Activated naive CD8-positive, alpha-beta T cell treated with anti-CD3 and anti-CD28 coated beads for 36 hours (primary cell): ENCODE measurements around the gene ATP6V1A. TPM values are rescaled to one million over a fixed set of nuclear protein-coding genes. Genes with fewer than 3 reads are reported as not detected.
A peak's percentile ranks its signal among the peaks of the same experiment; 100 is the strongest.

Experiments used
- DNase-seq: peaks from one replicate; pipeline ENCODE4 v3.0.0; 2021
- H3K27ac Mint-ChIP-seq: one replicate; pipeline ENCODE4 v1.8.0; 2022; ENCODE audit warnings: mild to moderate bottlenecking, moderate library complexity, mixed read lengths
- H3K27me3 Mint-ChIP-seq: one replicate; pipeline ENCODE4 v1.8.0; 2022; ENCODE audit warnings: mild to moderate bottlenecking, mixed read lengths
- H3K36me3 Mint-ChIP-seq: one replicate; pipeline ENCODE4 v1.8.0; 2021; ENCODE audit warnings: mild to moderate bottlenecking, mixed read lengths
- H3K4me1 Mint-ChIP-seq: one replicate; pipeline ENCODE4 v1.8.0; 2021; ENCODE audit warnings: mixed read lengths
- H3K4me3 Mint-ChIP-seq: one replicate; pipeline ENCODE4 v1.8.0; 2022; ENCODE audit warnings: mild to moderate bottlenecking, moderate library complexity, mixed read lengths
- H3K9me3 Mint-ChIP-seq: one replicate; pipeline ENCODE4 v1.8.0; 2022; ENCODE audit warnings: mixed read lengths
- total RNA-seq, 2 experiments: library from RNA; stranded (reverse); gene quantifications; one replicate each; pipeline ENCODE4 v1.2.3, GENCODE V29; 2021

ATP6V1A gene
- total RNA-seq, 2 experiments from 2014 or later: 50.1 to 57.1 TPM

DNA sequence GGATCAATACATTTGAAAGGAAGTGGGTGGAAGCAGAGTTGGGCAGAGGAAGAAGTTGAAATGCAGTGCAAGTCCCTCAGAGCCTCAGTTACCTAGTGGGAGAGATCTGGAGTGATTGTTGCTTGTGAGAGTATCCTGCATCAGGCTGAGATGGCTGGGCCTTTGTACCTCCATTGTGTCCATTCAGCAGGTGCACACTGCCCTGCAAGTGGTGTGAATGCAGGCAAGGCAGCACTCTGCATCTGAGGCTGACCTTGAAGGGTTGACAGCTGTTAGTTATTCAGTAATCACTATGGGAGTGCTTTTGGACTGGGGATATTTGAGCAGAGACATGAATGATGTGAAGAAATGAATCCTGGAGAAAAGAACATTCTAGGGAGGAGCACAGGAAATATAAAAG lies 25.2 kb downstream of the ATP6V1A start:
- Mint-ChIP-seq H3K4me3 (no peak overlapping the region), H3K9me3 (no peaks in the 10 kb centered on the region), H3K27ac (no peak overlapping the region), H3K27me3 (no peaks in the 10 kb centered on the region), H3K4me1 (peaks cover 11% of the 10 kb centered on the region), H3K36me3 (no peaks in the 10 kb centered on the region)
- DNase-seq: no peak

DNA sequence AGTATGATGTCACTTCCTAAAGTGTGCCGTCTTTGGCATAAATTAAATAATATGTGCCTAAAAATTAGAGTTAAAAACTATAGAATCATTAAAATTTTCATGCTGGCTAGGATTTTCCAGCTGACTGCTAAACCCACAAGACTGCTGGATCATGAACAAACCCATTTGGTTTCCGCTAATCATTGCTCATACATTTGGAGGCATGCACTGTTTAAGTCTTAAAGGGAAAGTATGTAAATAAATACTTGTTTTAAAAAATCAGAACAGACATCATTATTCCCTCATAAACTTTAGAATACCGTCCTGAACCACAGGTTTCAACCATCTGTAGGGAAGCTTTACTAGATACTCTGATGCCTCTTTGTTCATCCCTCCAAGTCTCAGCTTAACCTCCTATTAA lies 26.5 kb downstream of the ATP6V1A start:
- no peak for DNase-seq
- H3K9me3 Mint-ChIP-seq: no peaks in the 10 kb centered on the region
- H3K27me3 Mint-ChIP-seq: no peaks in the 10 kb centered on the region
- H3K36me3 Mint-ChIP-seq: no peaks in the 10 kb centered on the region
- H3K4me1 Mint-ChIP-seq: peaks cover 14% of the 10 kb centered on the region
- no peak overlapping the region for H3K27ac Mint-ChIP-seq
- H3K4me3 Mint-ChIP-seq: no peak overlapping the region

DNA sequence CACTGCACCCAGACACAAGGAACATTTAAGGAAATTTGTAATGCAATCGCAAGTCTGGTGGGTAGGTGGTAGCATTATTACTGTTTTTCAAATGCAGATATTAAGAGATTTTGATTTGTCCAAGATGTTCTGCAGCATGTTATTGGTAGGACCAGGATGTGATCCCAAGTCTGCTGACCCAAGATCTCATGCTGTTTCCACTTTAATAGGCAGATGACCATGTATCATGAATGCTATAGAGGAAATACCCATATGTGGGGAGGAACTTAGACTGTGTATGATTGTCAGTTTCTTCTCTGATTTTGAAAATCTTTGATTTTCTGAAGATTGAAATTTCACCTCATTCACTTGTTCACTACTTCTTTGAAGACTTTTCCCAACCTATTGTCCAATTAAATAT lies 28.7 kb downstream of the ATP6V1A start:
- H3K36me3 Mint-ChIP-seq: no peaks in the 10 kb centered on the region
- no peak for DNase-seq
- no peak overlapping the region for H3K4me3 Mint-ChIP-seq
- no peak overlapping the region for H3K27ac Mint-ChIP-seq
- H3K4me1 Mint-ChIP-seq: peaks cover 10% of the 10 kb centered on the region
- H3K9me3 Mint-ChIP-seq: no peaks in the 10 kb centered on the region
- no peaks in the 10 kb centered on the region for H3K27me3 Mint-ChIP-seq

DNA sequence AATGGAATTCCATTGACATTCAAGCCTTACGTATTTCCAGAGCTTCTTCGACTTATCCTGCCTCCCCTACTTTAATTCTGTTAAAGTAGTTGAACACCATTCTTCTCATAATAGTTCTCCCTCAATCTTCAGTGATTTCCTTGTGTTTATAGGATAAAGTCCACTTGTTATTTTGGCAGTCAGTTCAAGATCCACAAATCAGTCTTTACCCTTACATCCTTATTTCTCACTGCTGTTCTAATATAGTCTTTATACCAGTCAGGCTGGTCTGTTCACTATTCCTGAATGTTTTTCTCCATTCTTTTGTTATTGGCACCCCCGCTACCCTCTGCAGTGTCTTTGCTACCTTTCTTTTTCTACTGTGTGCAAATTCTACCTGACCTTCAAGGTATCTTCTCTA lies 29.7 kb downstream of the ATP6V1A start:
- Mint-ChIP-seq H3K9me3 (no peaks in the 10 kb centered on the region), H3K4me3 (no peak overlapping the region), H3K4me1 (peaks cover 11% of the 10 kb centered on the region), H3K27ac (no peak overlapping the region), H3K27me3 (no peaks in the 10 kb centered on the region), H3K36me3 (no peaks in the 10 kb centered on the region)
- no peak for DNase-seq

DNA sequence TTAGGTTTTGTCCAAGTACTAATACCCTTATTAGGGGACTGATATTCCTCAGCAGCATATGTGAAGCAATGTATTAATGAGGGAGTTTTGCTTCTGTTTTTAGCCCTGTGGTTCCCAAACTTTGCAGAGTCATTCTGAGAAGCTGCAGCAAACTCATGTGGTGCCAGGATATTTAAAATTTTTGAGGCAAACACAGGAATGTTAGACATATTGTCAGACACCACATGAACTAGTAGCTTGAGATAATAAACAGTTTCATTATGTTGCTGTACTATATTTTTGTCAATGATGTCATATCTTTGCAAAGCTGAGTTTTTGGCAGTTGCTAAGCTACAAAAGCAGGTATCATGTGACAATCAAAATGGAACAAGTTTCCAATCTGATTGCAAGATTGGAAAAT lies 36.6 kb downstream of the ATP6V1A start:
- H3K4me3 Mint-ChIP-seq: no peak overlapping the region
- no peak for DNase-seq
- H3K9me3 Mint-ChIP-seq: no peaks in the 10 kb centered on the region
- no peak overlapping the region for H3K27ac Mint-ChIP-seq
- no peaks in the 10 kb centered on the region for H3K27me3 Mint-ChIP-seq
- H3K4me1 Mint-ChIP-seq: peaks cover 5% of the 10 kb centered on the region
- no peaks in the 10 kb centered on the region for H3K36me3 Mint-ChIP-seq

DNA sequence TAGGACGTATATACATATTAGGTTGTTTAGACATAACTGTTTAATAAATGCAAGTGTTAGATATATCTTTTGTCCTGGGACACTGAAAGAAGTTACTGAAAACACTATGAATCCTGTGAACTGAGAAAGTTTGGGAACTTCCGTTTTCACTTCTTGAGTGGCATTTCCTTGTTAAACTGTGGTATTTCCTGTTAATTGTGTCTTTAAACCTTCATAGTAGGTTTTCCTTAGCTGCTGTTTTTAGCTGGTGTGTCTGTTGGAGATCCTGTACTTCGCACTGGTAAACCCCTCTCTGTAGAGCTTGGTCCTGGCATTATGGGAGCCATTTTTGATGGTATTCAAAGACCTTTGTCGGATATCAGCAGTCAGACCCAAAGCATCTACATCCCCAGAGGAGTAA lies 37.1 kb downstream of the ATP6V1A start:
- Mint-ChIP-seq H3K27ac (peak overlapping the region; percentile 52), H3K36me3 (no peaks in the 10 kb centered on the region), H3K4me3 (no peak overlapping the region), H3K9me3 (no peaks in the 10 kb centered on the region), H3K27me3 (no peaks in the 10 kb centered on the region), H3K4me1 (peaks cover 5% of the 10 kb centered on the region)
- no peak for DNase-seq

DNA sequence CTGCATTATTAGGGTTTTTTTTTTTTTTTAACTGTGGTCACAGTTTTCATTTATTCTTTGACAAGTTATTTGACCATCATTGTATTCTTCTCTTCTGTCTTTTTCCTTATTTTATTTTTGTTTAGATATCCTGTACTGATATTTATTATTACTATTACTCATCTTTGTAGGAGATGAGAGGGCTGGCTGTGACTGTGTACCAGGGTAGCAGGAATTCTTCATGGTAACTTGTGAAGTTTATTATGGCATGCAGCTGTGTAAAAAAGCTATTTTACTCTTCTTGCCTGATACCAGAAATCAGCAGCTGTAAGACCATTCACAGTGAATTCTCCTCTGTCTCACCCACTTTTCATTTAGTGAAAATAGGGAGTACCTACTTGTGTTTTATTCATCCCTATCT lies 44.5 kb downstream of the ATP6V1A start:
- H3K27me3 Mint-ChIP-seq: no peaks in the 10 kb centered on the region
- peaks cover 8% of the 10 kb centered on the region for H3K36me3 Mint-ChIP-seq
- H3K4me1 Mint-ChIP-seq: peaks cover 2% of the 10 kb centered on the region
- H3K4me3 Mint-ChIP-seq: no peak overlapping the region
- DNase-seq: no peak
- no peak overlapping the region for H3K27ac Mint-ChIP-seq
- H3K9me3 Mint-ChIP-seq: no peaks in the 10 kb centered on the region

DNA sequence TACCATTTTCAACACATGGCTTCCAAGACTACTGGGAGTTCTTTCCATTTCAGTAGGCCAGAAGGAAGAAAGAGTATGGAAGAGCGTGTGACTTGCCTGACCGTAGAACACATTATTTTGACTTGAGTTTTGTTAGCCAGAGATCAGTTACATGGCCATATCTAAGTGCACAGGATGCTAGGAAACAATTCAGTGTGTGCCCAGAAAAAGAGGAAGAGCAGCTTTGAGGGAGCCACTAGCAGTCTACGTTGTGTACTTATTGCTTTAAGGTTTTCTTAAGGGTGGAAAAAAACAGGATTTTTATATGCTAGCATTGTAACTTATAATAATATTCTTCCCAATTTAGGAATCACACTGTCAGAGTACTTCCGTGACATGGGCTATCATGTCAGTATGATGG lies 47.7 kb downstream of the ATP6V1A start:
- Mint-ChIP-seq H3K4me1 (peaks cover 2% of the 10 kb centered on the region), H3K4me3 (no peak overlapping the region), H3K27me3 (no peaks in the 10 kb centered on the region), H3K27ac (no peak overlapping the region), H3K9me3 (no peaks in the 10 kb centered on the region), H3K36me3 (peaks cover 8% of the 10 kb centered on the region)
- DNase-seq: no peak

DNA sequence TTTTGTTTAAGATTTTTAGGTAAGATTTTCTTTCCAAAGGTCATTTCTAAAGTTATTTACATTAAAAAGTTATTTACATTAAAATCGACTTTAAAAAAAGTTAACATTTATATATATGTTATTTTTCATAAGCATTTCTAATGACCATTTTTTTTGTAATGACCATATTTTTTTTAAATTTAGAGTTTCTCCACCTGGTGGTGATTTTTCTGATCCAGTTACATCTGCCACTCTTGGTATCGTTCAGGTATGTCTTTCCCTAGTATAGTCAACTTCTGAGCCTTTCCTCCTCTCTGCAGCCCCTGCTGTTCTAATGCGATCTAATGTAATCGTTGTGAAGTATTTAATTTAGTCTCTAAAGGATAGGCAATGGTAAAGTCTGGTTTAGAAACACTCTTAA lies 48.9 kb downstream of the ATP6V1A start:
- H3K9me3 Mint-ChIP-seq: no peaks in the 10 kb centered on the region
- H3K4me1 Mint-ChIP-seq: peaks cover 2% of the 10 kb centered on the region
- H3K27ac Mint-ChIP-seq: no peak overlapping the region
- DNase-seq: no peak
- peaks cover 8% of the 10 kb centered on the region for H3K36me3 Mint-ChIP-seq
- no peak overlapping the region for H3K4me3 Mint-ChIP-seq
- no peaks in the 10 kb centered on the region for H3K27me3 Mint-ChIP-seq

DNA sequence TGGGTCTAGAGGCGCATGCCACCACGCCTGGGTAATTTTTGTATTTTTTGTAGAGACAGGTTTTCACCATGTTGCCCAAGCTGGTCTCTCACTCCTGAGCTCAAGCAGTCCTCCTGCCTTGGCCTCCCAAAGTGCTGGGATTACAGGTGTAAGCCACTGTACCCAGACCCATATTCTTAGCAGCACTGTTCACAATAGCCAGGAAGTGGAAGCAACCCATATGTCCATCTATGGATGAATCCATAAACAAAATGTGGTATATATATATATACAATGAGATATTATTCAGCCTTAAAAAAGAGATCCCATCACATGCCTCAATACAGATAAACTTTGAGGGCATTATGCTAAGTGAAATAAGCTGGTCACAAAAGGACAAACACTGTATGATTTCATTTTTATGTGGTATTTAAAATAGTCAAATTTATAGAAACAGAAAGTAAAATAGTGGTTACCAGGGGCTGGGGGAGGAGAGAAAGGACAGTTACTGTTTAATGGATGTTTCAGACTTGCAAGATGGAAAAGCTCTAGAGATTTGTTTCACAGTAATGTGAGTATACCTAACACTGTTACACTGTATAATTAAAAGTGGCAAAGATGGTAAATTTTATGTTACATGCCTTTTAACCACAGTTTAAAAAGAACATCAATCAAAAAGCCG lies 56.1 kb downstream of the ATP6V1A start:
- no peak for DNase-seq
- H3K4me1 Mint-ChIP-seq: peaks cover 11% of the 10 kb centered on the region
- H3K4me3 Mint-ChIP-seq: no peak overlapping the region
- no peaks in the 10 kb centered on the region for H3K9me3 Mint-ChIP-seq
- H3K36me3 Mint-ChIP-seq: peaks cover 6% of the 10 kb centered on the region
- H3K27ac Mint-ChIP-seq: no peak overlapping the region
- no peaks in the 10 kb centered on the region for H3K27me3 Mint-ChIP-seq

DNA sequence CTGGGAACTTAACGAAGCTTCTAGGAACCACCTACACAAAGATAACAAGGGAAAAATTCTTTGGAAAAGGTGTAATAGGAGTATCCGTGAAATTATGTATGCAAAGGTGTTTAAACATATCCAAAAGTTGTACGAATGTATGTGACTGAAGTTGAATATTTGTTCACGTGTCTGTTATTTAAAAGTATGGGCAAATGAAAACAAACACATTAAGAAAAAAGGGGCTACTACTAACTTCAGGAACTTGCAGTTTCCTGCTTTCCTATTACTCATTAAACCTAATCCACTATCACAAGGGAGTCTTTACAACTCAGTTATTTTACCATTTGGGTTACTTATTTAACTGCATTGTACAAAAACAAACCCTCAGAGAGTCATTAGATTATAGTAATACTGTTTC lies 57.8 kb downstream of the ATP6V1A start:
- Mint-ChIP-seq H3K36me3 (peaks cover 8% of the 10 kb centered on the region), H3K27ac (no peak overlapping the region), H3K4me3 (no peak overlapping the region), H3K27me3 (no peaks in the 10 kb centered on the region), H3K4me1 (peaks cover 11% of the 10 kb centered on the region), H3K9me3 (no peaks in the 10 kb centered on the region)
- DNase-seq: no peak

DNA sequence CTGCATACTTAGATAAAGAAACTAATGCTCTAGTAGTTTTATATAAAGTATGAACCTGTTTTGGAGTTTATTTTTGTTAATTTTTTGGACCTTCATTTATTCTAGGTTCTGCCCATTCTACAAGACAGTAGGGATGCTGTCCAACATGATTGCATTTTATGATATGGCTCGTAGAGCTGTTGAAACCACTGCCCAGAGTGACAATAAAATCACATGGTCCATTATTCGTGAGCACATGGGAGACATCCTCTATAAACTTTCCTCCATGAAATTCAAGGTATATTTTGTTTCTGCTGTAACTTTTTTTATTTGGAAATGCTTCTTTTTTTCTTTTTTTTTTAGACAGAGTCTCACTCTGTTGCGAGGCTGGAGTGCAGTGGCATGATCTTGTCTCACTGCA lies 58.4 kb downstream of the ATP6V1A start:
- Mint-ChIP-seq H3K27me3 (no peaks in the 10 kb centered on the region), H3K4me3 (no peak overlapping the region), H3K4me1 (peaks cover 11% of the 10 kb centered on the region), H3K36me3 (peaks cover 8% of the 10 kb centered on the region), H3K9me3 (no peaks in the 10 kb centered on the region), H3K27ac (no peak overlapping the region)
- DNase-seq: no peak

DNA sequence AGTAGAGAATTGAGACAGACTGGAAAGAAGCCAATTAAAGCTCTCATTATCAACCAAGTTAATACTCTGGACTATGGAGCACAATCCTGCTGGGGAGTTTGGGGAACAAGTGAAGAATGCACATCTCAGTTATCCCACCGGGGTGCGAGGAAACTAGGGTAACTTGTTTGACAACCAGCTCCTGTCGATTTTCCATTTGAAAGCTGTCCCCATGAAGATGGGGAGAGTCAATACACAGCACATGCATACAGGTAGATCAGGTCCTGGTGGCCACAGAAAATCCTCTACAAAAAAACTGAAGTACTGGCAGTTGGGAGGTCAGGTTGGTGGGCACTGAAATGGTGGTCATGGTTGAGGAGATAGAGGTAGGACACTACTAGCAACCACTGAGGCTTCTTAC lies 66.0 kb downstream of the ATP6V1A start:
- no peaks in the 10 kb centered on the region for H3K27me3 Mint-ChIP-seq
- DNase-seq: no peak
- H3K4me1 Mint-ChIP-seq: no peaks in the 10 kb centered on the region
- no peak overlapping the region for H3K27ac Mint-ChIP-seq
- H3K36me3 Mint-ChIP-seq: peaks cover 9% of the 10 kb centered on the region
- H3K4me3 Mint-ChIP-seq: no peak overlapping the region
- H3K9me3 Mint-ChIP-seq: no peaks in the 10 kb centered on the region

DNA sequence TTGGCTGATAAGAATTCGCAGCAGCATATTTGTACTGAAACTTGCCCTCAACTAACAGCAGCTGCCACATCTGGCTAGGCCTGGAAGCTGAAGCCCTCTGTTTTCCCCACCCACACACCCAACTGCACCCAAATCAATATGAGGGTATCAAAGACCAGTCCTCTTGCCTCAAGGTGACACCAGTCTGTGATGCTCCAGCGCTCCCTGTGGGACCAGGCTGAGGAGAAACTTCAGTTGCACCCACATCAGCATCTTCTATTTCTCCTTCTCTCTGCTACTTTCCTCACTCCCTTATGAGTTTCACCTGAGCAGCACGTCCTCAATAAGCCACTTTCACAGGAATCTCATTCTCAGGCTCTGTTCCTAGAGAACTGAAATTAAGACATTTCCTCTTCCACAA lies 73.0 kb downstream of the ATP6V1A start:
- Mint-ChIP-seq H3K4me3 (no peak overlapping the region), H3K36me3 (no peaks in the 10 kb centered on the region), H3K27me3 (no peaks in the 10 kb centered on the region), H3K4me1 (no peaks in the 10 kb centered on the region), H3K27ac (no peak overlapping the region), H3K9me3 (no peaks in the 10 kb centered on the region)
- DNase-seq: no peak

DNA sequence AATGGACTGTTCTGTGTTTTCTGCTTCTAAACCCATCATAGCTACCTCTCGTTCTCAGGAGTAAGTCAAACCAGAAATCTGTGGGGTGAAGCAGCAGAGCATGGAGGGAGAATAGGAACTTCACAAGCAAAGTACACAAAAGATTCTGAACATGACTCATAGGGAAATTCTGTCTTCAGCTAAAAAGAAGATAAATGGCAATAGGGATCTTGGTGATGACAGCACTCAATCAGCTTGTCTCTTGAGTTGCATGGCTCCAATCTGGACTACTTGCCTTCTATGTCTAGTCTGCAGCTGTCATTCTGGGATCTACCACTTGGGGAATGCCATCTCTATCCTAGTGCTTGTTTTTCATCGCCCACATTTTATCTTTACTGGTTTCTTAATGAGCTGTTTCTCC lies 78.3 kb downstream of the ATP6V1A start:
- Mint-ChIP-seq H3K27me3 (no peaks in the 10 kb centered on the region), H3K9me3 (no peaks in the 10 kb centered on the region), H3K4me3 (no peak overlapping the region), H3K4me1 (no peaks in the 10 kb centered on the region), H3K27ac (no peak overlapping the region), H3K36me3 (no peaks in the 10 kb centered on the region)
- no peak for DNase-seq

DNA sequence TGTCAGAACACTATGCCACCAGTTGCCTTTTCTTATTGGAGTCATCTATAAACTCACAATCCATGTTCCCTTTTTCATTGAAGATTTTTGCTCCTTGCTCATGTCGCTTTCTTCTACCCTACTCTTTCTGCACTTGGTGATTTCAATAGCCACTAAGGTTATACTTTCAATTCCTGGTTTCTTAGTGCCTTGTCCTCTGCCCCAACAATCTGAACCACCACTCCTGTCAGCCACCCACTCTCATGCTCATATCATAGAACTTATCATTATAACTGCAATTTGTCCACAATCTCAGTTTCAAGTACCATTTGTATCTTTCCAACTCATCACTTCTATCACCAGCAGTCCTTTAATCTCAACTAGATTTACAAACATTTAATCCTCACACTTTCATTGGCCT lies 81.8 kb downstream of the ATP6V1A start:
- Mint-ChIP-seq H3K4me1 (peaks cover 8% of the 10 kb centered on the region), H3K27me3 (no peaks in the 10 kb centered on the region), H3K4me3 (no peak overlapping the region), H3K36me3 (peaks cover 5% of the 10 kb centered on the region), H3K27ac (no peak overlapping the region), H3K9me3 (peaks cover 6% of the 10 kb centered on the region)
- no peak for DNase-seq
